Natural killer cell (primary cell): ENCODE results near the gene SORCS2. TPM values are rescaled to one million over a fixed set of nuclear protein-coding genes. Genes with fewer than 3 reads are reported as not detected.

Experiments
- ATAC-seq, 3 donors: fragments of 150-1000 bp in 2 of 3; fragments of 200-7000 bp in 1 of 3; cut with Tn5 transposase; 1 replicate in 1 of 3; 2 replicates in 2 of 3; pipeline ENCODE4 v1.10.0; 2021; ENCODE audit warnings: mild to moderate bottlenecking in 2 of 3, moderate library complexity in 2 of 3
- DNase-seq, 2 donors: peaks; one replicate each; pipeline versions ENCODE4 v3.0.0 to v3.0.0-alpha.2; 2013 to 2021; ENCODE audit warnings: mixed read lengths in 1 of 2
- H3K27ac ChIP-seq: one replicate; pipeline ENCODE4 v1.5.1; 2013; ENCODE audit warnings: mild to moderate bottlenecking, low read length
- H3K27me3 ChIP-seq: one replicate; pipeline ENCODE4 v1.6.1; 2013; ENCODE audit warnings: low read length; ENCODE audit not compliant: control insufficient read depth, insufficient read depth
- H3K36me3 ChIP-seq: one replicate; pipeline ENCODE4 v1.6.1; 2013; ENCODE audit warnings: low read length; ENCODE audit not compliant: control insufficient read depth, insufficient read depth
- H3K4me1 ChIP-seq: one replicate; pipeline ENCODE4 v1.6.1; 2013; ENCODE audit warnings: low read length; ENCODE audit not compliant: control insufficient read depth, insufficient read depth
- H3K4me3 ChIP-seq: one replicate; pipeline ENCODE4 v1.5.1; 2013; ENCODE audit warnings: low read length
- H3K9me3 ChIP-seq: one replicate; pipeline ENCODE4 v1.6.1; 2013; ENCODE audit warnings: low read length; ENCODE audit not compliant: control insufficient read depth, insufficient read depth
- H3K27ac Mint-ChIP-seq, 2 donors: one replicate each; pipeline ENCODE4 v1.8.0; 2022; ENCODE audit warnings: mild to moderate bottlenecking in 2 of 2, mixed read lengths in 2 of 2, moderate library complexity in 1 of 2
- H3K27me3 Mint-ChIP-seq, 2 donors: one replicate each; pipeline ENCODE4 v1.8.0; 2022; ENCODE audit warnings: low read depth in 2 of 2, mixed read lengths in 2 of 2
- H3K36me3 Mint-ChIP-seq: one replicate; pipeline ENCODE4 v1.8.0; 2022; ENCODE audit warnings: mixed read lengths
- H3K4me1 Mint-ChIP-seq, 2 donors: one replicate each; pipeline ENCODE4 v1.8.0; 2022; ENCODE audit warnings: mixed read lengths in 2 of 2
- H3K4me3 Mint-ChIP-seq: one replicate; pipeline ENCODE4 v1.8.0; 2022; ENCODE audit warnings: mild to moderate bottlenecking, moderate library complexity, mixed read lengths
- H3K9me3 Mint-ChIP-seq, 2 donors: one replicate each; pipeline ENCODE4 v1.8.0; 2022; ENCODE audit warnings: mixed read lengths in 2 of 2
- CTCF ChIP-seq: fragments of 200-600 bp; IDR thresholded peaks from one replicate; pipeline ENCODE4 v1.8.0; 2022; ENCODE audit warnings: antibody characterized with exemption
- WGBS: methylation state at CpG from one replicate; pipeline ENCODE4 v1.1.7; 2013; ENCODE audit warnings: missing lambda C conversion rate; ENCODE audit not compliant: insufficient coverage; 5-methylcytosine and 5-hydroxymethylcytosine counted together
- intact Hi-C: fragments of 100-400 bp; cut with micrococcal nuclease; formaldehyde crosslinking; loops from one replicate; pipeline ENCODE4 v1.14.2; 2022
- total RNA-seq, 4 donors: library from RNA; stranded (reverse); fragments of 120-200 nt in 1 of 4; gene quantifications; one replicate each; pipeline versions ENCODE4 v1.2.3 to v1.2.4, GENCODE V29; 2013 to 2022

SORCS2 gene
- total RNA-seq, 3 donors from 2014 or later (not counting 1 experiment from before 2014, with no cell fraction given): 1.2 to 2.5 (median 1.4) TPM

- no peak for ATAC-seq
- Mint-ChIP-seq H3K9me3 (no peaks in the 10 kb centered on the region), H3K36me3 (no peaks in the 10 kb centered on the region)
Observed at GRCh38 chr4:7354927-7355326, 162.6 kb downstream of the SORCS2 start.

GRCh38 chr4:7355795-7356194 lies 163.5 kb downstream of the SORCS2 start:
- Mint-ChIP-seq H3K4me1 (no peaks in the 10 kb centered on the region), H3K27ac (no peak overlapping the region), H3K36me3 (no peaks in the 10 kb centered on the region), H3K9me3 (no peaks in the 10 kb centered on the region), H3K27me3 (peaks cover 11 to 17% of the 10 kb centered on the region in 2 donors), H3K4me3 (no peak overlapping the region)
- no peak for DNase-seq
- Histone ChIP-seq H3K4me3 (no peak overlapping the region), H3K36me3 (no peaks in the 10 kb centered on the region), H3K4me1 (no peaks in the 10 kb centered on the region), H3K27me3 (no peaks in the 10 kb centered on the region), H3K9me3 (no peaks in the 10 kb centered on the region), H3K27ac (no peak overlapping the region)
- ATAC-seq: no peak
- intact Hi-C loops: no loop called here
- WGBS: 73% methylated on average over 3 of the region's 3 CpGs
- TF ChIP-seq CTCF: no peak

More at GRCh38 chr4:7354927-7355326, 162.6 kb downstream of the SORCS2 start:
- Histone ChIP-seq H3K4me3 (no peak overlapping the region), H3K9me3 (no peaks in the 10 kb centered on the region), H3K27ac (no peak overlapping the region), H3K36me3 (no peaks in the 10 kb centered on the region), H3K27me3 (no peaks in the 10 kb centered on the region), H3K4me1 (no peaks in the 10 kb centered on the region)
- DNase-seq: no peak
- Mint-ChIP-seq H3K4me1 (no peaks in the 10 kb centered on the region), H3K27me3 (peaks cover 11 to 16% of the 10 kb centered on the region in 2 donors), H3K27ac (no peak overlapping the region), H3K4me3 (no peak overlapping the region)
- 85% methylated on average over 5 of the region's 5 CpGs for WGBS
- intact Hi-C loops: no loop called here
- TF ChIP-seq CTCF: no peak

GRCh38 chr4:7356667-7357310 lies 164.5 kb downstream of the SORCS2 start:
- Mint-ChIP-seq H3K4me1 (no peaks in the 10 kb centered on the region), H3K27ac (no peak overlapping the region), H3K27me3 (peaks cover 11 to 14% of the 10 kb centered on the region in 2 donors), H3K36me3 (no peaks in the 10 kb centered on the region), H3K9me3 (no peaks in the 10 kb centered on the region), H3K4me3 (no peak overlapping the region)
- no peak for ATAC-seq
- TF ChIP-seq CTCF: no peak
- H3K4me3 ChIP-seq: no peak overlapping the region
- H3K9me3 ChIP-seq: no peaks in the 10 kb centered on the region
- no peaks in the 10 kb centered on the region for H3K27me3 ChIP-seq
- no peaks in the 10 kb centered on the region for H3K4me1 ChIP-seq
- DNase-seq: no peak
- intact Hi-C loops: no loop called here
- H3K27ac ChIP-seq: no peak overlapping the region
- no peaks in the 10 kb centered on the region for H3K36me3 ChIP-seq
- 76% methylated on average over 12 of the region's 12 CpGs for WGBS

- H3K4me1 Mint-ChIP-seq: no peaks in the 10 kb centered on the region
- H3K4me3 Mint-ChIP-seq: no peak overlapping the region
- no peak for DNase-seq
- peaks cover 6 to 12% of the 10 kb centered on the region in 2 donors for H3K27me3 Mint-ChIP-seq
- H3K9me3 Mint-ChIP-seq: no peaks in the 10 kb centered on the region
- H3K27me3 ChIP-seq: no peaks in the 10 kb centered on the region
- H3K9me3 ChIP-seq: no peaks in the 10 kb centered on the region
- H3K36me3 ChIP-seq: no peaks in the 10 kb centered on the region
- no peak overlapping the region for H3K27ac ChIP-seq
- H3K4me3 ChIP-seq: no peak overlapping the region
- no peak for TF ChIP-seq CTCF
- no peak overlapping the region for H3K27ac Mint-ChIP-seq
- intact Hi-C loops: no loop called here
- no peak for ATAC-seq
- WGBS: 89% methylated on average over 9 of the region's 9 CpGs
- H3K36me3 Mint-ChIP-seq: no peaks in the 10 kb centered on the region
- H3K4me1 ChIP-seq: no peaks in the 10 kb centered on the region
Observed at GRCh38 chr4:7357323-7357722, 165.0 kb downstream of the SORCS2 start.
